Middle frontal gyrus (tissue), 1 donor: ENCODE data around the gene SIM2.

Experiments
- DNase-seq: peaks from one replicate; pipeline ENCODE4 v3.0.0-alpha.2; 2015; ENCODE audit warnings: low spot score; ENCODE audit errors: extremely low spot score

The SIM2 gene

DNA sequence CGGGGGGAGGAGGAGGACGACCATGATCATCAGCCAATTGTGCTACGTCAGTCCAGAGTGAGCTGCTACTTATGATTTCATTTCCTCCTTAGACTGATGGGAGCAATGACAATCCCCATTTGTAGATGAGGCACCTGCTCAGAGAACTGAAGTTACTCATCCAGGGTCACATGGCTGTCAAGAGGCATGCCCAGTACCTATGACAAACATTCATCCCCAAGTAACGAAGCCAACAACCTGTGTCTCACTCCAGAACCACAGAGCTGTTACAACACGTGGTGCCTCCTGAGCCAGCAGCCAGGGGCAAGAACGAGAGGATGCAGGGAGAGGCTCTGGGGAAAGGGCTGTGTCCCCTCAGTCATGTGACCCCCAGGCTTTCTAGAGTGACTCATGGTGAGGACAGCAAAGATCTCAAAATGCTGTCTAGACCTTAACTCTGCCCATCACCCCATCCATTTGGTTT lies 93.6 kb downstream of the SIM2 start:
- no peak for DNase-seq

DNA sequence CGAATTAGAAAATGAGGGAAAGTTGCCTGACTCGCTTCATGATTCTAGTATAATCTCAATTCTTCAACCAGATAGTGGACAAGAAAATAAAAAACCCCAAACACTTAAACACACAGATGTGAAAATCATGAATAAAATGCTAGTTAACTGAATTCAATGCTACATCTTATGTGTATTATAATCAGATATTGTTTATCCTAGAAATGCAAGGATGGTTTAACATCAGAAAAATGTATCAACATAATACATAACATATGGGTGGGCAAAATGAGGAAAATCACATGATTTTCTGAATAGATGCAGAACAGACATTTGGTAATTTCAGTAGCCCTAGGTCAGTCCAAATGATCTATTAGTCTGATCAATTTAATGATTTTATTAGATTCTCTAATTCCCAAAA lies 97.2 kb downstream of the SIM2 start:
- DNase-seq, result no peak

DNA sequence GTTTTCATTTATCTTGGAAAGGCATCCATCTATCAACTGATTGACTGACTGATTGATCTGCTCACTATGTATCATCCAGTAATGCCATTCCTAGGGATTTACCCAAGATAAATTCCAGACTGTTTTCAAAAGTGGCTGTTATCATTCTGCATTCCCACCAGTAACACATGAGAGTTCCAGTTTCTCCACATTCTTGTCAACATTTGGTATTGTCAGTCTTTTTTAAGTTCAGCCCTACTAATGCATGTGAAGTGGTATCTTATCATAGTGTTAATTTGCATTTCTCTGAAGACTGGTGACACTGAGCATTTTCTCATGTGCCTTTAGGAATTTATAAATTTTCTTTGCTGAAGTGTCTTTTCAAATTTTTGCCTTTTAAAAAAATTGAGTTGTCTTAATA lies 99.6 kb downstream of the SIM2 start:
- DNase-seq, result no peak
